H9 (cell line): ENCODE results near the gene HOXB6. TPM values are rescaled to one million over a fixed set of nuclear protein-coding genes. Genes with fewer than 3 reads are reported as not detected.

Experiments
- DNase-seq: peaks from one replicate; pipeline ENCODE4 v3.0.0-alpha.2; 2017
- H2AFZ ChIP-seq: one replicate; pipeline ENCODE4 v1.6.1; 2013; ENCODE audit warnings: mild to moderate bottlenecking, low read length, control low read depth, moderate library complexity
- H2AK5ac ChIP-seq: 2 replicates; pipeline ENCODE4 v1.6.1; 2013; ENCODE audit warnings: low read length, control low read depth, mixed read lengths; ENCODE audit not compliant: insufficient read length
- H2BK120ac ChIP-seq: one replicate; pipeline ENCODE4 v1.6.1; 2013; ENCODE audit warnings: low read depth, mild to moderate bottlenecking, low read length, control low read depth, inconsistent platforms; ENCODE audit not compliant: poor library complexity, severe bottlenecking
- H2BK12ac ChIP-seq: 2 replicates; pipeline ENCODE4 v1.6.1; 2013; ENCODE audit warnings: low read length, control low read depth, mixed read lengths, low read depth; ENCODE audit not compliant: insufficient read length
- H2BK15ac ChIP-seq: 2 replicates; pipeline ENCODE4 v1.6.1; 2013; ENCODE audit warnings: low read depth, low read length, control low read depth
- H2BK20ac ChIP-seq: one replicate; pipeline ENCODE4 v1.6.1; 2013; ENCODE audit warnings: low read depth, mild to moderate bottlenecking, low read length, control low read depth, inconsistent platforms; ENCODE audit not compliant: poor library complexity, severe bottlenecking
- H2BK5ac ChIP-seq: 2 replicates; pipeline ENCODE4 v1.6.1; 2013; ENCODE audit warnings: low read length, control low read depth, mixed read lengths; ENCODE audit not compliant: insufficient read length
- H3K14ac ChIP-seq: 2 replicates; pipeline ENCODE4 v1.6.1; 2013; ENCODE audit warnings: low read length, control low read depth; ENCODE audit not compliant: insufficient read depth
- H3K18ac ChIP-seq: 2 replicates; pipeline ENCODE4 v1.6.1; 2013; ENCODE audit warnings: low read depth, mild to moderate bottlenecking, mixed read lengths, low read length, control low read depth; ENCODE audit not compliant: insufficient read length
- H3K23ac ChIP-seq: 2 replicates; pipeline ENCODE4 v1.6.1; 2013; ENCODE audit warnings: low read length, control low read depth, mixed read lengths, low read depth; ENCODE audit not compliant: insufficient read length
- H3K23me2 ChIP-seq: 2 replicates; pipeline ENCODE4 v1.6.1; 2013; ENCODE audit warnings: low read depth, mild to moderate bottlenecking, mixed read lengths, low read length, control low read depth; ENCODE audit not compliant: insufficient read length, poor library complexity, severe bottlenecking
- H3K27ac ChIP-seq: 2 replicates; pipeline ENCODE4 v1.5.1; 2013; ENCODE audit warnings: low read length, control low read depth, mixed read lengths, low read depth; ENCODE audit not compliant: insufficient read length
- H3K27me3 ChIP-seq: 2 replicates; pipeline ENCODE4 v1.6.1; 2013; ENCODE audit warnings: low read length, control low read depth, inconsistent platforms; ENCODE audit not compliant: insufficient read depth
- H3K4ac ChIP-seq: 2 replicates; pipeline ENCODE4 v1.6.1; 2013; ENCODE audit warnings: low read depth, mild to moderate bottlenecking, control low read depth, inconsistent platforms, low read length, moderate library complexity
- H3K4me1 ChIP-seq: 2 replicates; pipeline ENCODE4 v1.6.1; 2013; ENCODE audit warnings: low read length, control low read depth, inconsistent platforms; ENCODE audit not compliant: insufficient read depth
- H3K4me2 ChIP-seq: 2 replicates; pipeline ENCODE4 v1.6.1; 2013; ENCODE audit warnings: low read length, control low read depth, mixed read lengths; ENCODE audit not compliant: insufficient read length, insufficient read depth
- H3K56ac ChIP-seq: 2 replicates; pipeline ENCODE4 v1.6.1; 2013; ENCODE audit warnings: low read depth, mild to moderate bottlenecking, mixed read lengths, low read length, control low read depth; ENCODE audit not compliant: insufficient read length
- H3K79me1 ChIP-seq: 2 replicates; pipeline ENCODE4 v1.6.1; 2013; ENCODE audit warnings: low read depth, mild to moderate bottlenecking, moderate library complexity, low read length, control low read depth, inconsistent platforms; ENCODE audit not compliant: insufficient read depth, poor library complexity, severe bottlenecking
- H3K79me2 ChIP-seq: 2 replicates; pipeline ENCODE4 v1.6.1; 2013; ENCODE audit warnings: low read length, control low read depth, inconsistent platforms; ENCODE audit not compliant: insufficient read depth
- H3K9ac ChIP-seq: 2 replicates; pipeline ENCODE4 v1.6.1; 2013; ENCODE audit warnings: low read length, control low read depth, mixed read lengths; ENCODE audit not compliant: insufficient read length; ENCODE audit errors: extremely low read depth
- H3K9me3 ChIP-seq: one replicate; pipeline ENCODE4 v1.6.1; 2013; ENCODE audit warnings: low read depth, low read length, inconsistent platforms; ENCODE audit not compliant: control insufficient read depth
- H3T11ph ChIP-seq: one replicate; pipeline ENCODE4 v1.6.1; 2013; ENCODE audit warnings: mild to moderate bottlenecking, low read length, control low read depth, inconsistent platforms
- H4K20me1 ChIP-seq: one replicate; pipeline ENCODE4 v1.6.1; 2013; ENCODE audit not compliant: control insufficient read depth, insufficient read length, insufficient read depth
- H4K5ac ChIP-seq: 2 replicates; pipeline ENCODE4 v1.6.1; 2013; ENCODE audit warnings: low read depth, mild to moderate bottlenecking, mixed read lengths, low read length, control low read depth; ENCODE audit not compliant: insufficient read length
- H4K8ac ChIP-seq: replicated peaks from 2 replicates; pipeline ENCODE4 v1.6.1; 2013; ENCODE audit warnings: low read length, control low read depth, mixed read lengths, low read depth; ENCODE audit not compliant: insufficient read length
- H4K91ac ChIP-seq: 2 replicates; pipeline ENCODE4 v1.6.1; 2013; ENCODE audit warnings: low read depth, mild to moderate bottlenecking, moderate library complexity, mixed read lengths, low read length, control low read depth; ENCODE audit not compliant: insufficient read length
- H3K27ac Mint-ChIP-seq, 3 experiments: 2 replicates in 2 of 3; 3 replicates in 1 of 3; pipeline ENCODE4 v1.8.0; 2020 to 2021; ENCODE audit warnings: mixed read lengths in 3 of 3, mild to moderate bottlenecking in 1 of 3, moderate library complexity in 1 of 3
- H3K27me3 Mint-ChIP-seq: 2 replicates; pipeline ENCODE4 v1.8.0; 2021; ENCODE audit warnings: low read depth, mild to moderate bottlenecking, moderate library complexity, mixed read lengths
- H3K36me3 Mint-ChIP-seq, 3 experiments: 2 replicates in 2 of 3; 3 replicates in 1 of 3; pipeline ENCODE4 v1.8.0; 2020 to 2021; ENCODE audit warnings: low read depth in 3 of 3, mixed read lengths in 3 of 3; ENCODE audit not compliant: insufficient read depth in 1 of 3
- H3K4me1 Mint-ChIP-seq, 2 experiments: 2 replicates each; pipeline ENCODE4 v1.8.0; 2020; ENCODE audit warnings: mixed read lengths in 2 of 2
- H3K4me3 Mint-ChIP-seq, 2 experiments: 2 replicates in 1 of 2; 3 replicates in 1 of 2; pipeline ENCODE4 v1.8.0; 2020 to 2021; ENCODE audit warnings: mild to moderate bottlenecking in 2 of 2, mixed read lengths in 2 of 2, moderate library complexity in 1 of 2
- H3K9me3 Mint-ChIP-seq, 2 experiments: 2 replicates in 1 of 2; 3 replicates in 1 of 2; pipeline ENCODE4 v1.8.0; 2020; ENCODE audit warnings: mild to moderate bottlenecking in 2 of 2, mixed read lengths in 2 of 2, moderate library complexity in 1 of 2
- WGBS: extraction: QIAGEN DNeasy Blood & Tissue Kit; methylation state at CpG from one replicate; pipeline ENCODE4 v1.1.7; 2013; ENCODE audit warnings: missing lambda C conversion rate, low lambda C conversion rate, mixed read lengths; ENCODE audit not compliant: insufficient read length; ENCODE audit errors: extremely low coverage; 5-methylcytosine and 5-hydroxymethylcytosine counted together
- total RNA-seq: library from RNA; stranded (reverse); gene quantifications from 2 replicates; pipeline ENCODE4 v1.2.1, GENCODE V29; 2021
- TF ChIP-seq, protein P1 (sequence below): fragments of 200-600 bp; sonication (generic); conservative IDR thresholded peaks from 3 replicates; pipeline ENCODE4 v1.8.0; 2021; ENCODE audit warnings: antibody characterized with exemption, mild to moderate bottlenecking

HOXB6 gene
- total RNA-seq, 1 experiment from 2014 or later = not detected

DNA sequence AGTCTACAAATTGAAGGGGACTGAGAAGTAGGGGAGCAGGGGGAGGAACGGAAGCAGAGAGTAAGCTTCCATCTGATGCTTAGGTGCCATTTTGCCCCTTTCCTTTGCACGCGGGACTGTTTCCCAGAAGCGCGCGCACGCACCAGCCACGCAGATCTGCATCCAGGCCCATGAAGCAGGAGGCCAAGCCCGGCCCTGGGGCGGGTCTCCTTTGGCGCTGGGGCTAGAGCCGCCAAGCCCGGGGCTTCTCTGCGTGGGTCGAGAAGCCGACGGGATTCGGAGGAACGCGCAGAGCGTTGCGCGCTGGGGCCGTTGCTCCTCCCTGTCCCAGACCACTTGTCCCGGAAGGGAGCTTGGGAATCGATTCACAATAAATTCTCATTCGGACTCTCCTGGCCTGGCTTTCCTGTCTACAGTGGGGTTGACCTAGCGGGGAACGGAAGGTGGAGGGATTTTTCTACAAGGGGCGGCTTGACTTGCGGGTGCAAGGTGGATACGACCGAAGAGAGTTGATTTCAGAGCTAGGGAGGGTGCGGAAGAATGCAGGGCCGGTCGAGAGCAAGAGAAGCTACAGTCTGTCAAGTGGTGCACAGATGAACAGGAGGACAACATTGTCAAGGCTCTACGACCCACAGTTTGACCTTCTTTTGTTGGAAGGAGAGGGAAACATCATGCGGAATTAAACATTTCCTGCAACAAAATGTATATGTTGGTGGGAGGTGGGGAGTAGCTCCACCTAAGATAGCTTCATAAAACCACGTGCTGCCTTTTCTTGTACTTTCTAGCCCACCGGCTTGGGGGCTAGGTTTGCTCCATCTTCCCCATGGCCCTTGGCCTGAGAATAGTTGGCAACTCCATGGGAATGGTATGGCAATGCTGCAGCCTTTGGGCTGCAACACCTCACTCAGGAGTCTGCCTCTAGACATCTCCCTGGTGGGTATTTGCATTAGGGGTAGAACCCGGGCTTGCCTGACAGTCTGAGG, 16.9 kb upstream of the HOXB6 start:
- H4K91ac ChIP-seq = no peak overlapping the region
- WGBS = no CpG with 5 or more reads among the region's 41 CpGs
- H3K27me3 ChIP-seq = peaks cover 97% of the 10 kb centered on the region
- no peak overlapping the region for H2AK5ac ChIP-seq
- DNase-seq = no peak
- H3K56ac ChIP-seq = no peak overlapping the region
- no peak overlapping the region for H3K4ac ChIP-seq
- TF ChIP-seq, protein P1, sequence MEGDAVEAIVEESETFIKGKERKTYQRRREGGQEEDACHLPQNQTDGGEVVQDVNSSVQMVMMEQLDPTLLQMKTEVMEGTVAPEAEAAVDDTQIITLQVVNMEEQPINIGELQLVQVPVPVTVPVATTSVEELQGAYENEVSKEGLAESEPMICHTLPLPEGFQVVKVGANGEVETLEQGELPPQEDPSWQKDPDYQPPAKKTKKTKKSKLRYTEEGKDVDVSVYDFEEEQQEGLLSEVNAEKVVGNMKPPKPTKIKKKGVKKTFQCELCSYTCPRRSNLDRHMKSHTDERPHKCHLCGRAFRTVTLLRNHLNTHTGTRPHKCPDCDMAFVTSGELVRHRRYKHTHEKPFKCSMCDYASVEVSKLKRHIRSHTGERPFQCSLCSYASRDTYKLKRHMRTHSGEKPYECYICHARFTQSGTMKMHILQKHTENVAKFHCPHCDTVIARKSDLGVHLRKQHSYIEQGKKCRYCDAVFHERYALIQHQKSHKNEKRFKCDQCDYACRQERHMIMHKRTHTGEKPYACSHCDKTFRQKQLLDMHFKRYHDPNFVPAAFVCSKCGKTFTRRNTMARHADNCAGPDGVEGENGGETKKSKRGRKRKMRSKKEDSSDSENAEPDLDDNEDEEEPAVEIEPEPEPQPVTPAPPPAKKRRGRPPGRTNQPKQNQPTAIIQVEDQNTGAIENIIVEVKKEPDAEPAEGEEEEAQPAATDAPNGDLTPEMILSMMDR = no peak
- H3K9ac ChIP-seq = no peak overlapping the region
- no peak overlapping the region for H4K8ac ChIP-seq
- no peak overlapping the region for H2BK20ac ChIP-seq
- peaks cover 0 to 2% (median 0%) of the 10 kb centered on the region in 3 experiments; a peak in 1 of 7 replicates for H3K36me3 Mint-ChIP-seq
- H3K27ac Mint-ChIP-seq = no peak overlapping the region
- no peak overlapping the region for H3K4me2 ChIP-seq
- no peak overlapping the region for H3K27ac ChIP-seq
- peaks cover 4 to 21% of the 10 kb centered on the region in 2 experiments for H3K4me1 Mint-ChIP-seq
- H3K9me3 ChIP-seq = no peaks in the 10 kb centered on the region
- H3K27me3 Mint-ChIP-seq = peaks cover 100% of the 10 kb centered on the region
- no peaks in the 10 kb centered on the region for H3K79me1 ChIP-seq
- no peak overlapping the region; a peak in 1 of 5 replicates for H3K4me3 Mint-ChIP-seq
- no peaks in the 10 kb centered on the region for H4K20me1 ChIP-seq
- peaks cover 3 to 23% of the 10 kb centered on the region in 2 experiments; a peak in 3 of 5 replicates for H3K9me3 Mint-ChIP-seq
- no peak overlapping the region for H2BK15ac ChIP-seq
- no peaks in the 10 kb centered on the region; the same call in 1 of the 2 replicates for H3K4me1 ChIP-seq
- no peak overlapping the region for H3K18ac ChIP-seq
- H4K5ac ChIP-seq = no peak overlapping the region
- no peak overlapping the region for H2AFZ ChIP-seq
- H3K23ac ChIP-seq = no peak overlapping the region
- H3T11ph ChIP-seq = no peak overlapping the region
- no peak overlapping the region for H3K14ac ChIP-seq
- H2BK12ac ChIP-seq = no peak overlapping the region
- no peak overlapping the region for H2BK120ac ChIP-seq
- H3K79me2 ChIP-seq = no peaks in the 10 kb centered on the region
- peaks cover 5% of the 10 kb centered on the region for H3K23me2 ChIP-seq
- no peak overlapping the region for H2BK5ac ChIP-seq
